HG03066 (cell line): ENCODE data around the gene DNAJC15.
"Not testable (repeated sequence)": the region's sequence is repeated elsewhere in the genome, so short reads cannot be mapped to it uniquely, and the experiment has no call there.

ENCODE experiments used
- ATAC-seq: cut with Tn5 transposase; IDR thresholded peaks from one replicate; pipeline ENCODE4 v1.9.1; 2021; ENCODE audit warnings: low read depth; ENCODE audit not compliant: unreplicated experiment

The DNAJC15 gene

DNA sequence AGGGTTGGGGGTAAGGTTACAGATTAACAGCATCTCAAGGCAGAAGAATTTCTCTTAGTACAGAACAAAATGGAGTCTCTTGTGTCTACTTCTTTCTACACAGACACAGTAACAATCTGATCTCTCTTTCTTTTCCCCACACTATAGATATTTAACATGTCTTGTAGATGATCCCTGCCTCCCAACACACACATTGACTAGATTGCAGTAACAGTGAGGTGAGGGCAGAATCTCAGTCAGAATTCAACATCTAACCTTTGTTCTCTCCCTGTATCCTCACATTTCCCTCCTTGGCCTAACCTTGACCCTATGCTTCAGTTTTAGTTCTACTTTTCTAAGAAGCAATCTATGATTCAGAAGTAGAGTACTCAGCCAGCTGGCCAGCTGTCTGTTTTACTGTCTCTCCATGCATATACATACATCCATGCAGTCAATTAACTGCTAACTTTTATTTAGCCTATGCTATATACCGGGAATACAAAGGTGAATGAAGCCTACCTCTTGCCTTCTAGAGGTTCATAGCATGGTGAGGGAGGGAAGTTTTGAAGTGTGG, 18.1 kb downstream of the DNAJC15 start:
- no peak for ATAC-seq

DNA sequence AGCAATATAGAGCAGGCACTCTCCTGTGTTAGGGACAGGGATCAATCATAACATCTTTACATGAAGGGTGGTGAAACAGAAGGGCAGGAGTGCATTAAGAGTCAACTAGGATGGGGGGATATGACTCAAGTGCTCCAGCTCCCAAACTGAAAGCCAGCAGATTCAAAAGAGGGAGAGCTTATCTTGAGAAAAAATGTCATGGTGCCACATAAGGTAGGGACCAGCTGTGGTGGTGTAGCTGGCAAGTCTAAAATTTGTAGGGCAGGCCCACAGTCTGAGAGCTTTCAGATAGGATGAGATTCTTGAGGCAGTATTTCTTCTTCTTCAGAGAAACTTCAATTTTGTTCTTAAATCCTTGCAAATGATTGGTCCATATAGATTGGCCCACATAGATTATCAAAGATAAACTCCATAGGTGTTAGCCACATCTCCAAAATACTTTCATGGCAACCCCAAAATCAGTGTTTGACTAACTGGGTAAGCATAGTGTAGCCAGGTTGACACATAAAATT, 19.1 kb downstream of the DNAJC15 start:
- no peak for ATAC-seq

DNA sequence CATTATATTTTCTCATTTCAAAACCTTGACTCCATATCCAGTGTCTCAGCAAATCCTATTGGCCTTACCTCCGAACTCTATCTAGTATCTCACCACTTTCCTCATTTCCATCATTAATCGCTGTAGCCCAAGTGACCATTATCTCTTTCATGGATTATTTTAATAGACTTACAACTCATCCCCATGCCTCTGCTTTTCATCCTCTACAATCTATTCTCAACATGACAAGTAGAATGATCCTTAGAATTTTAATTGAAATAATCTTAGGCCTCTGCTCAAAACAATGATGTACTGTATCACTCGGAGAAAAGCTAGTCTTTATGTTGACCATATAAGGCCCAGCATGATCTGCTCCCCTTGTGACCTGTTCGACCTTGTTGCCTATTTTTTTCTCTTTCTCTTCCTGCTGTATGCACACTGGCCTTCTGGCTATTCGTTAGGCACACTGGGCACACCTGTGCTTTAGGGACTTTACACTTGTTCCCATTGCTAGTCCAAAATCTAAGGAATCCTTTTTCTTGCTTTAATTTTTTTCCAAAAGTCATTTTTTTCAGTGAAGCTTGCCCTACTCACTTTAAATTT, 21.4 kb downstream of the DNAJC15 start:
- ATAC-seq, result no peak

DNA sequence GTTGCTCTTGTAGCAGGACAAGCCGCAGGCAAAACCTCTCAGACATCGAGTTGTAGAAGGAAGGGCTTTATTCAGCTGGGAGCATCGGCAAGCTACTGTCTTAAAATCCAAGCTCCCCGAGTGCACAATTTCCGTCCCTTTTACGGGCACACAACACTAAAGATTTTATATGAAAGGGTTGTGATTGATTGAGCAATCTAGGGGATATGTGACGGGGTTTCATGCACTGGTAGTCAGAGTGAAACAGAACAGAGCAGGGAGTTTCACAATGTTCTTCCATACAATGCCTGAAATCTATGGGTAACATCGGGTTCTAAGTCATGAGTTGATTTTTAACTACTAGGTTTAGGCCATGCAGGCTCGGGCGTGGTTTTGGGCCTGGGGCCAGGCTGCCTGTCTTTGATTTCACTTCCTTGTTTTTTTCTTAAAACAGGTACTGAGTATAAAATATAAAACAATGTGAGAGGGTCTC, 22.0 kb downstream of the DNAJC15 start:
- not testable (repeated sequence) for ATAC-seq

DNA sequence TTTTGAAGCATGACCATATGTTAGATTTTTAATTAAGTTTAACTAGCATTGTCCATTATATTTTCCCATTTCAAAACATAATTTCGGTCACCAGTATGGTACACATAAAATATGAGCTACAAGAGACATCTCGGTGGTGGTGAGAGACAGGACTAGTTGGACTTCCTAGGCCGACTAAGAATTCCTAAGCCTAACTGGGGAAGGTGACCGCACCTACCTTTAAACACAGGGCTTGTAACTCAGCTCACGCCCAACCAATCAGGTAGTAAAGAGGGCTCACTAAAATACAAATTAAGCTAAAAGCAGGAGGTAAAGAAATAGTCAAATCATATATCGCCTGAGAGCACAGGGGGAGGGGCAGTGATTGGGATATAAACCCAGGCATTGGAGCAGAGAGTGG, 22.9 kb downstream of the DNAJC15 start:
- no peak for ATAC-seq

DNA sequence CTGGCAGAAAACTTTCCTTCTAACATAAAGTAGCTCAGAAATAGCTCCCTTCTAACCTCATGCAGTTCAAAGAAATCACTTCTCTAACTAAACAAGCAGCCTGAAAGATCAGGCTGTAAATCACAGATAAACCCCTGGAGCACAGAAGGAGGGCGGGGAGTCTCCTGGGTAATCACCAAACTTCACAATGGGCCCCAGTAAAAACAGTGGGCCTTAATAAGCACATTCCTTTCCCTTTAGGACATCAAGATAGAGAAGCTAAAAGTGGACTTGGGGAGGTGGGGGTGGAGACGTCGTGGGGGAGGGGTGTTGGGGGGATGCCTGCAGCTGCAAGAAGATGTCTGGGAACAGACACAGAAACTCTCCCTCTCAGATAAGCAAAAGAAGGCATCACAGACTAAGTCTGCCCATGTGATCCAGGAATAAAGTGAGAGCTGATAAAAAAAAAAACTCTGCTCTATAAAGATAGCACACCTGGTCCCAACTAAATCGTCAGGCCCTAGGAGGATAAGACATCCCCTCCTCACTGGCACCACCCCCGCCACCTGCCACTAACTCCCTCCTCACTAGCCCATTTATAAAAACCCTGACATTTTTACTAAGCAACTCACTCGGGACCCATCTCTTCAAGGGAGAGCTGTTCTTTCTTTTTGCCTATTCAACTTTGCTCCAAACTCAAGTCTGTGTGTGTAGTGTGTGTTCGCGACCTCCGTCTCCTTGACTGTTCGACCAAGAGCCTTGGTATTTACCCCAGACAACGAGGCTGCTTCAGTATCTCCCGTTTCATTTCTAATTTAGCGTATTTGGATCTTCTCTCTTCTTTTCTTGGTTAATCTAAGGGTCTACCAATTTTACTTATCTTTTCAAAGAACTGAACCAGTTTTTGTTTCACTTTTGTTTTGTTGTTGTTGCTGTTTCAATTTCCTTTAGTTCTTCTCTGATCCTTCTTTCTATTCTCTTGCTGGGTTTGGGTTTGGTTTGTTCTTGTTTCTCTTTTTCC, 31.7 kb downstream of the DNAJC15 start:
- no peak for ATAC-seq

DNA sequence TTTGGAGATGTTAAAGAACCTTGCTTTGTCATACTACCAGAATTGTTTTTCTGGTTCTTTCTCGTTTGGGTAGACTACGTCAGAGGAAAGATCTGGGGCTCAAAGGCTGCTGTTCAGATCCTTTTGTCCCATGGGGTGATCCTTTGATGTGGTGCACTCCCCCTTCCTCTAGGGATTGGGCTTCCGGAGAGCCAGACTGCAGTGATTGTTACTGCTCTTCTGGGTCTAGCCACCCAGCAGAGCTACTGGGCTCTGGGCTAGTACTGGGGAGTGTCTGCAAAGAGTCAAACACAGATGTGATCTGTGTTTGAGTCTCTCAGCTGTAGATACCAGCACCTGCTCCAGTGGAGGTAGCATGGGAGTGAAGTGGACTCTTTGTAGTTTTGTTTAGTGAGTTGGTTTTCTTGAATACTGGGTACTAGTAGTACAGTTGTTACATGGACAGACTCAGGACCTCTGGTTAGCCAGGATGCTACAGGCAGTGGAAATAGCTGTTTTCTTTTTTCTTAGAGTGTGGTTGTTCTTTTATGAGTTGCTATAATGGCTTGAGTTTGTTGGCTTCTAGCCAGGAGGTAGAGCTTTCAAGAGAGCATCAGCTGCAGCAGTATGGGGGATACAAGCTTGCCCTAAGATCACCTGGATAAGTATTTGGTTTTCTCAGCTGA, 34.4 kb downstream of the DNAJC15 start:
- no peak for ATAC-seq

DNA sequence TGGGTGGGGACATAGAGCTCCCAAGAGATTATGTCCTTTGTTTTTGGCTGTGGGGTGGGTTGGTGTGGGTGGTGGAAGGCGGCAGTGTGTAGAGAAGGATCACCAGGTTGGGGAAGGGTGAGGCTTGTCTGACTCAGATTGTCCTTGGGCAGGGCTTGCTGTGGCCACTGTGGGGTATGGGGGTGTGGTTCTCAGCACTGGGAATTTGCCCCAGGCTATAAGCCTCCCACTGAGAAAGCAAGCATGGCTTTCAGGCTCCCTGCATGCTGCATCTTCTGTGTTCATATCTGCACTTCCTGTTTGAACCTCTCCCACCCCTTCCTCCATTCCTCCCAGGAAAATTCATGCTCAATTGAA, 34.9 kb downstream of the DNAJC15 start:
- ATAC-seq, result no peak

DNA sequence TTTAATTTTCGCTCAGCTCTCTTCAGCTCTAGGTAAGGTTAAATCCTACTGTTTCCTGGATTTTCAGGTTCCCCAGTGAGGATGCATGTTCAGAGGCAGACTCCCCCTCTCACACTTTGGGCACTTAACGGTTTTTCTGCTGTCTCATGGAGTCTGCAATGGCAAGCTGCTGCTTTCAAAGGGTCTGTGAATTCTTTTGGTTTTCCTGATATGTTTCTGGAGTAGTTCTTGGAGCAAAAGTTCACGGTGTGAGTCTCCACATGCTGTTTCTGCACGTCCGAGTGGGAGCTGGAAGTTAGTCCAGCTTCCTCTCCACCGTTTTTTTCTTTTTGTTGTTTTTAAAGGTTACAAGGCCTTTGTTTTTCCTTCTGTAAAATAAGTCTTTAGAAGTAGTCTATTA, 35.4 kb downstream of the DNAJC15 start:
- no peak for ATAC-seq

DNA sequence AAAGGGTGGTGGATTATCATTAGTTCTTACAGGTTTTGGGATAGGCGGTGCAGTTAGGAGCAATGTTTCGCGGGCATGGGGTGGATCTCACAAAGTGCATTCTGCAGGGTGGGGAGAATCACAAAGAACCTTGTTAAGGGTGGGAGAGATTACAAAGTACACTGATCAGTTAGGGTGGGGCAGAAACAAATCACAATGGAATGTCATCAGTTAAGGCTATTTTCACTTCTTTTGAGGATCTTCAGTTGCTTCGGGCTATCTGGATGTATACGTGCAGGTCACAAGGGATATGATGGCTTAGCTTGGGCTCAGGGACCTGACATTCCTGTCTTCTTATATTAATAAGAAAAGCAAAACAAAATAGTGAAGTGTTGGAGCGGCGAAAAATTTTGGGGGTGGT, 36.4 kb downstream of the DNAJC15 start:
- not testable (repeated sequence) for ATAC-seq

DNA sequence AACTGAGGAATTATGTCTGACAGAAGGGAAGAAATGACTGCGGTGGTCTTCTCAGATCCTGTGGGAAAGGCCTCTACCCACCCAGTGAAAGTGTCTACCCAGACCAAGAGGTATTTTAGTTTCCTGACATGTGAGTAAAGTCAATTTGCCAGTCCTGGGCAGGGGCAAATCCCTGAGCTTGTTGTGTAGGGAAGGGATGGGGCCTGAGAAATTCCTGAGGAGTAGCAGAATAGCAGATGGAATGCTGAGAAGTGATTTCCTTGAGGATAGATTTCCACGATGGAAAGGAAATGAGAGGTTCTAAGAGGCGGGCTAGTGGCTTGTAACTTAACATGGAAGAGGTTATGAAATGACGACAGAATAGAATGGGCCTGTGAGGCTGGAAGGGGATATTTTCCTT, 37.4 kb downstream of the DNAJC15 start:
- not testable (repeated sequence) for ATAC-seq

DNA sequence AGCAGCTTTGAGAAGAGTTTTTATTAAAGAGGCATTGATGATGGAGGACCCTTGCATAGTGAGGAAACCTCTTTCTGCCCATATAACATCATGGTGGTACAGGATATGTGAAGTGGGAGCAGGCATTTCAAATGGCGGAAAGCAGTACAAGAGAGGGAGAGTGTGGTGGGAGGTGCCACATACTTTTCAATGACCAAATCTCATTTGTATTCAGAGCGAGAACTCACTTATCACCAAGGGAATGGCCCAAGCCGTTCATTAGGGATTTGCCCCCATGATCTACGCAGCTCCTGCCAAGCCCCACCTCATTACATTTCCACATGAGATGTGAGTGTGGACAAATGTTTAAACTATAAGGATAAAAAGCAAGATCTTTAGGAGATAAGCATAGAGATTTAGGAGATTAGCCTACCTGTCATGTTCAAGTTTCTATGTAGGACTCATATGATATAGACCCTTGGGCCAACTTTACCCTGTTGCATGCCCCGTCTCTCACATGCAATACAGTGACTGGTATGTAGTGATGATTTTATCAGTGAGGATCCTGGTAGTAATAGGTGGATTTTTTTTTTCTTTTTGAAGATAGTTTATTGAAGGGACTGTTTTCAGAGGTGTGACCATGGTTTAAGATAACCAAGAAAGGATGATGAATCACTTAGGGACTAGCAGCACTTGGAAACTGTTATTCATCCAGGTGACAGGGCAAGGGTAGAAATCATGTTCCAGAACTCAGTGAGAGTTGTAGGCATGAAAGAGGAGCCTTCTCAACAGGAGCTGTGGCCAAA, 38.3 kb downstream of the DNAJC15 start:
- no peak for ATAC-seq

DNA sequence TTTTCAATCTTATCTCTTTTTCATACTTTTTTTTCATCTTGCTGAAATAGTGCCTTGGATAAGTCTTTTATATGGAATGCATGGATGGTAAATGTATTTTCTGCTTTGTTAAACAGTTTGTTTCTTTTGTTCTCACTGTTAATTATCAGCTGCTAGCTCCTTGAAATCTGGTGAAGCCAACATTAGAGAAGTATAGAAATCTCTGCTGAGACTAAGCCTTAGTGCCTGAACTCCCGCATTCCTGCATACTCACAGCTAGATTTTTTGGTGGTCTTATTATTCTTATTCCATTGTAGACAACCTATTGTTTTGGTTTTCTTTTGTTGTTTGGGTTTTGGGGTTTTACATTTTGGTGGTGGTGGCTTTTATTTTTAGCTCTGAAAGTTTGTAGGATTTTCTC, 48.4 kb downstream of the DNAJC15 start:
- no peak for ATAC-seq

DNA sequence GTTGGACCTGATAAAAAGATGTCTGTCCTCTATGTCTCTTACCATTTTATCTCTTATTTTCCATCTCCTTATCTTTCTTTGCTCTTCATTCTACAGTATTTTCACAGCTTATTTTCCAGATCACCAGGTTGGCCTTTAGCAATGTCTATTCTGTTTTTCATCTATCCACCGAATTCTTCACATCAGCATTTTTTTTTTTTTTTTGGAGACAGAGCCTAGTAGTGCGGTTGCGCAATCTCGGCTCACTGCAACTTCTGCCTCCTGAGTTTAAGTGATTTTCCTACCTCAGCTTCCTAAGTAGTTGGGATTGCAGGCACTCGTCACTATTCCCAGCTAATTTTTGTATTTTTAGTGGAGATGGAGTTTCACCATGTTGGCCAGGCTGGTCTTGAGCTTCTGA, 49.0 kb downstream of the DNAJC15 start:
- no peak for ATAC-seq

DNA sequence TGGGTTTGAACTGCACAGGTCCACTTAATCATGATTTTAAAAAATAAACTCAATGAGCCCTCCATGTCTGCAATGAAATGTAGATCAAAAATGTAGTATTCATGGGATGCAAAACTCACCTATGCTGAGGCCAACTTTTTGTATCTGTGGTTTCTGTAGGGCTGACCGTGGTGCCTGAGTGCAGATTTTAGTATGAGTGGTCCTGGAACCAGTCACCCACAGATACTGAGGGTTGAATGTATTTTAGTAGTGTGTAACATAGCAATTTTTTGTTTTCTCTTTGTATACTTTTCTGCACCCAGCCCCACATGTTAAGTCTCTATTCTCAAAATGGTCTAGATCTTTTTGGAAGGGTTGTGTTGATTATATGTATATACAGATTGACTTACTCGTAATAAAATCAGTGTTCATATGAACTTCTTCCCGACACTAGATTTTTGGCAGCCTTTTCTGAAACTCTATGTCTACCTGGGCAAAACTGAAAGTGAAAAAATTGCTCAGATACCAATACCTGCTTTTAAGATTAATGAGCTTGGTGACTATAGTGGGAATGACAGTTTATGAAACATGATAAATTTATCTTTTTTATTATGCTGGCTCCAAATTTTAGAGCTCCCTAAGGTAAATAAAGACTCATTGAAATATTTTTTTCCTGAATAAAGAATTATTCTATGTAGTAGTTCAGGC, 51.6 kb downstream of the DNAJC15 start:
- ATAC-seq, result peak; percentile 63

DNA sequence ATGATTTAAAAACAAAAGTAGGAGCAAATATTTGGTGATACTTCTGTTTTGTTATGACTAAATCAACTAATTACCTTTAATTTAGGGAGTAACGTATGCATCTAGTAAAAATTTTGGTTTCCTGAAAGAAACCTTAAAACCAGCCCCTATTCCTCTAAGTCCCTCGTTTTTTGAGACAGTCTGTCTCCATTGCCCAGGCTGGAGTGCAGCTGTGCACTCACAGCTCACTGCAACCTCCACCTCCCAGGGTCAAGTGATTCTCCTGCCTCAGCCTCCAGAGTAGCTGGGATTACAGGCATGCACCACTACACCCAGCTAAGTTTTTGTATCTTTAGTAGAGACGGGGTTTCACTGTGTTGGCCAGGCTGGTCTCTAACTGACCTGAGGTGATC, 52.1 kb downstream of the DNAJC15 start:
- not testable (repeated sequence) for ATAC-seq

DNA sequence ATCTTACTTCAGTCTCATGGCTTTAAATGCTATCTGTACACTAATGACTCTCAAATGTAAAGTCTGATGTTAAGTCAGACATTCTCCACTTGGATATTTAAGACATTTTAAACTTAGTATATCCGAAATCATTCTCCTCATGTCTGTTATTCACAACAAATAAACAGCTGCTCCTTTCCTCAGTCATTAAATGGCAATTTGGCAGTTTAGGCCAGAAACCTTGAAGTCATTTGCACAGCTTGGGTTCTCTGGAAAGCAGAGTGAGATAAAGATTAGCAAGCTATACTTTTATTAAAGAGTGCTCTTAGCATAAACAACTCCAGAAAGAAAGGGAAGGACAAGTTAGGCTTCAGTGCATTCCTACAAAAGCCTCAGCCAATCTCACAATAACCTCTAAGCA, 53.7 kb downstream of the DNAJC15 start:
- ATAC-seq, result no peak

DNA sequence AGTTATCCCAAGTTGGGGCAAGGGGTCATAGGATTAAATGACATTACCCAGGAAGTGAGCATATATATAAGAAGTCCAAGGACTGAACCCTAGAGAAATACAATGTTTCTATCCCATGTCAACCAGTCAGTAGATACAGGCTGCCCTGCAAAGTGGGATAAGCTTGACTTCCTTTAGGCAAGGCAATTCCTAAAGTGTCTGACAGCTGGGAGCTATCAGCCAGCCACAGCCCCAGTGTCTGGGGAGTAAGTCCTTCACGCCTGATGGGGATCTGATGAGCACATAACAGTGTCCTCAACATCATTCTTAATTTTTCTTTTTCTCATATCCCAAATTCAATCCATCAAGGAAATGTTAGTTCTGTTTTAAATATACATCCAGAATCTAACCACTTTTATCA, 54.1 kb downstream of the DNAJC15 start:
- ATAC-seq, result no peak

DNA sequence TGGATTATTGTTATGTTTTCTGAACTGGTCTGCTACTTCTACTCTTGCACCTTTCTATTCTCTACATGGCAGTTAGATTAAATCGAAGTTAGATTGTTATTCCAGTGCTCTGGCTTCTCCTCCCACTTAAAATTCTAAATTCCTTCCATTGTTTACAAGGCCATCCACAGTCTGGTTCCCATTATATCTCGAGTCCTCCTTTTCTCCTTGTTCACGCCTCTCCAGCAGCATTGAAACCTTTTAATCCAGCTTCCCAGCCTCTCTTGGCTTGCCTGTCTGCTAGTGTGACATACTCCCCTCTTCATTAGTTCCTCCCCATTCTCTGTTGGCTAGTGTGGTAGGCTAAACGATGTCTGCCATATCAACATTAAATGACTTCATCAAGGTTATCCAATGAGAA, 54.5 kb downstream of the DNAJC15 start:
- no peak for ATAC-seq

DNA sequence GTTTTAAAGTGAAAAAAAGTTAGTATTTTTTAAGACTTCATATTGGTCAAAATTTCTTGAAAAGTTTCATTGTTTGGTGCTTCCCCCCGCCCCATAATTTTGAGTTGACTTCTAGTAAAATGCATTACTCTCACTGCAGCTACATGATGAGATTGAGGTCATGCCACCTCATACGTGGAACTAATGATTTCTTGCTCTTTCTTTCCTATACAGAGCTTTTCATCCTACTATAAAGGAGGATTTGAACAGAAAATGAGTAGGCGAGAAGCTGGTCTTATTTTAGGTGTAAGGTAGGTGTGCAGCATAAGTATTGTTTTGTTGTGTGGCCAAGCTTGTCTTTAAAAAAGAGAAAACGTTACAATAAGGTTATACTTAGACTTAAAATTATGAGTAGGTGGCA, 55.0 kb downstream of the DNAJC15 start:
- ATAC-seq, result no peak
